H1 (cell line): ENCODE data around the gene TBC1D16. TPM values are rescaled to one million over a fixed set of nuclear protein-coding genes. Genes with fewer than 3 reads are reported as not detected.

ENCODE experiments used
- SAP30 ChIP-seq: fragments of 300-600 bp; sonication (generic); IDR thresholded peaks from 2 replicates; pipeline ENCODE4 v1.7.1; 2012; ENCODE audit warnings: low read length, moderate library complexity, mild to moderate bottlenecking, inconsistent platforms; ENCODE audit not compliant: insufficient read depth, insufficient replicate concordance
- polyA plus RNA-seq, 7 experiments: library from polyadenylated mRNA; depleted of rRNA in 3 of 7; stranded (reverse) in 5 of 7; unstranded in 2 of 7; fragments of >200 nt in 5 of 7; fragments of 200-250 nt in 2 of 7; gene quantifications; 1 replicate in 5 of 7; 2 replicates in 1 of 7; 4 replicates in 1 of 7; pipeline versions ENCODE4 v1.2.1 to v1.2.3, GENCODE V29; 2011 to 2013; ENCODE audit warnings: missing spikeins in 2 of 7, mixed read lengths in 2 of 7
- total RNA-seq: library from RNA; stranded (reverse); fragmentation: NEBNext Ultra II Directional; extraction: Animal tissue kit (Norgen Biotek cat#: 25700); gene quantifications from 2 replicates; pipeline ENCODE4 v1.2.1, GENCODE V29; 2021

TBC1D16 gene
- total and polyA plus RNA-seq, 2 of the 8 experiments (the other 6 are each of a cell fraction or from before 2014, with no cell fraction given): 21.1 to 109 TPM

GRCh38 chr17:80034791-80035686 lies 633 bp downstream of the TBC1D16 start (continued):
- TF ChIP-seq SAP30: no peak
